NCI-H2227 treated with DMSO at 0.1 percent for 48 hours (cell line): Measurements from ENCODE around the gene NET1.

Experiments used
- DNase-seq: peaks from one replicate; lab custom pipeline; 2025; lab: John Stamatoyannopoulos, UW

Gene NET1

GRCh38 chr10:5502571-5503476 lies 90.5 kb downstream of the NET1 start:
- DNase-seq = no peak

DNA sequence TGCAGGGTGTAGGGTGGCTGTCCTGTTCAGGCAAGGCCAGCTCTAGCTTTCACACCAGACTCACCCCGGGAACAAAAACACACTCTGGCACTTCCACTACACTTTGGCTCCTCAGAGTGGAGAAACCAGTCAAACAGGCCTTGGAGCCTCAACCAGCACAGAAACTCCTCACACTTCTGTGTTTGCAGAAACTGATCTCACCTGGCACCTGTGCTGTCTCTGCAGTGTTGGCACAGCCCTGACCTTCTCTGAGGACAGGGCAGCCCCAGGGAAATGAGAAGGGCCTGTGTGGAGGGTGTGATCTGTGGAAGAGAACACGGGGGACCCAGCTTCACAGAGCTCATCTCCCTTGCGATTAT lies 91.1 kb downstream of the NET1 start:
- DNase-seq = no peak

DNA sequence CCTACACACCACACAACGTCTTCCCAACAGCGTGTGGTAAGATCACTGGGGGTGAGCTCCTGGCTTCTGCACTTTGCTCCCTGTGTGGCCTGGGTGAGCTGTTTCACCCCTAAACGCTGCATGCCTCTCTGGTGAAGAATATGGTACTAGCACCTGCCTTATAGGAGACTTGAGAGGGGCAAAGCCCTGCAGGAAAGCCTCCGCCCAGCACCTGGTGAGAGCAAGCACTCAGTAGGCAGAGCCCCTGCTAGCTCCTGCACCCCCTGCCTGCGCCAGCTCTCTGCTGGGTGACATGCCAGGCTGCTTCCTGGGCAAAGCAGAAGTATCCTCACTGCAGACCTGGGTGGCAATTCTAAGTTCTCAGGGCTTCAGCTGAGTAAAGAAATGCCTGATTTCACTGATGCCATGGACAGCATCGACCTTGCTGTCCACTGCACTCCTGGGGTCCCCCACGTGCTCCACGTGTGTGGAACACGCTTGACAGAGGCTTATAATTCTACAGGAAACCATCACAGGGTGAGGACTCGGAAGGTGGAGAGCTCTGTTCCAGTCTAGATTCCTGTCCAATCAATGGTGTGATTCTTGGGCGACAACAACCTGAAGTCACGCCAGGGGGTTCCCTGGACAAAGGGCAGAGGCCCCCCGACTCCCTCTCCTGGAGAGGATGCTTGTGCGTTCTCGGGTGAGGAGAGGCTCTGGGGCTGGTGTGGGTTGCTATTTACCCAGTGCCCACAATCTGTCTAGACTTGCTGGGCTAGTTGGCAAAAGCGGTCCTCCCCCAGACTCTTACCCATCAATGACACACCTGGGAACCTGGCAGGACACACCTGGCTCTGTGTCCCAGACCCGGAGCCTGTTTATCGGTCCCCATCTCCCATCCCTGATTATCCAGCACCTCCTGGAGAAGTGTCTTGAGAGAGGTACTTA lies 92.1 kb downstream of the NET1 start:
- no peak for DNase-seq

DNA sequence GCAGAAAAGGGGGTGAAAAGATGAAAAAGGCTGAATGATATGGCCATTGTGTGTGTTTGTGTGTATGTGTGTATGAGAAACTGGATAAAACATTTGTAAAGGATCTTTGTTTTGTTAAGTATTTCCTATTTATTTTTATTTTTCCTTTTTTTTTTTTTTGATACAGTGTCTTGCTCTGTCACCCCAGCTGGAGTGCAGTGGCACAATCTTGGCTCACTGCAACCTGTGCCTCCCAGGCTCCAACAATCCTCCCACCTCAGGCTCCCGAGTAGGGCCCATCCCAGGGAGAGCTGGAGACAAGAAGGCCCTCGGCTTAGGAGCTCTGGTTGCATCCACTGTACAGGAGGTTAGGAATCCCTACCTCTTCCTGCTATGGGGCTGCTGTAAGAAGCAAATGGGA lies 93.9 kb downstream of the NET1 start:
- DNase-seq = no peak

DNA sequence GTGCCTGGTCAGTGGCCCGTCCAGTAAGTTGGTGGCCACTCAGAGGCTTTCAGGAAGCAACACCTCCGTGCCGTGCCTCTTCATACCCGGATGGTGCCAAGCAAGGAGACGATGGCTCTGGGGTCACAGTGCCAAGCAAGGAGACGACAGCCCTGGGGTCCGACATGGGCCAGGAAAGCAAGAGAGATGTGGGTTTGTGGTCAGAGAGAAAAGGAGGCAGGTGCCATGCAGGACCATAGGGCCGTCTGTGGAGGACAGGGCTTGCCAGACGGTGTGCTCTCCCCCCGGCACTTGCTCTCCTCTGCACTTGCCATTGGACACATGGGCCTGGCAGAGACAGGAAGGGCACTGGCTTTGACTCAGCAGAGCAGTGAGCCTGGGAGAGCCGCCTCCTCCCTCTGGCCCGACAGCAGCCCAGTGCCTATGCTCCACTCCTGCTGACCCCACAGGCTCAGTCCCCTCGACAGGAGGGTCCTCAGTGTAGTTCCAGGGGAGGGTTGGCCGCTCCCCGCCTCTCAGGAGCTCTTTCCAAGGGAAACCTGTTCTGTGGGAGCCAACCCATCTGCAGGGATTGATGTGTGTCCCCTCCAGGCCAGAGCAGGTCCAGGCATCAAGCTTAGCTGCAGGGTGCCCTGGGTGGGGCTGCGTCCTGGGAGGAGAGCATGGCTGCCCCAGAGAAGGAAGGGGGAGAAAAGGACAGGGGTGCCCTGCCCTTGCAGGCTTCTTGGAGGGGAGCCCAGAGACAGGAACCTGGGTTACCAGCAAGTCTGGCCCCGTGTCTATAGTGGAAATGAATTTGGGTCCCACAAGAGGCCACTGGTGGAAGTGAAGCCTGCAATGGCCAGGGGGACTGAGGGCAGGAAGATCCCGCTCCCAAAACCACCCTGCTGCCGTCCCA lies 94.6 kb downstream of the NET1 start:
- no peak for DNase-seq

DNA sequence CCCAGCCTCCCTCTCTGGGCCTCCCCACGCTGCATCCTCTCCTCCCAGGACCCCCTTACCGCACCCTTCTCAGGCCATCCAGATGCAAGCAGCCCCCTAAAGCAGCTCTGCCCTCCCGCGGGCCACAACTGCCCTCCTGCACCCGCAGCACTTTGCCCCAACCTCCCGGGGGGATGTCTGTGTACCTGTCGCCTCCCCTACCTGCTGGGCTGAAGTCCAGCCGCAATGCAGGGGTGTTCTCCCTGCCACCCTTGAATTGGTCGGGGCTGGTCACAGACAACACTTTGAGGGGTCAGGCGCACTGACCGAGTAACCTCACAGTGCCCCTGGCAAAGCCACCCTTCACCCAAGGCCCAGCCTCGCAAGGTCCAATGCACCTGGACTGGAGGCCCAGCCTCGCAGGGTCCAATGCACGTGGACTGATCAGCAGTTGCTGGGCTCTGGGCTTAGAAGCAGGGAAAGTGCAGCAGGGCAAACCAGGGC lies 95.3 kb downstream of the NET1 start:
- no peak for DNase-seq

DNA sequence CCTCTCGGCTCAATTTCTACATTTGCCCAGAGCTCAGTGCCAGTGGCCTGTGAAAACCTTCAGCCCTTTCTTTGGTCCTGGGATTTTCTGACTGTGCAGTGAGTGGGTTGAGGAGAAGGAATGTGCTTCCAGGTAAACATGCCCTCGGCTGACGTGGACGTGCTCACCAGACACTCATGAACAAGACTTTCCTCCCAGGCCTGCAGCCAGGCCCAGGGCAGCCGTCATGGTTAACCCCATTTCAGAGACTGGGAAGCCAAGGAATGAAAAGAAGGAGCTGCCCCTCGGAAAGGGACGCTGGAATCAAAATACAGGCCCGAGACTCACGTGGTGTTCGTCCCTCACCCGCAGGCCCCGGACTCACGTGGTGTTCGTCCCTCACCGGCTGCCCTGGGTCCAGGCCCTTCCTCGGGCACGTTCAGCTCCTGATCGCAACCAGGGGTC lies 95.8 kb downstream of the NET1 start:
- DNase-seq = no peak
